ENCODE data around the gene TMEM181. TPM values are rescaled to one million over a fixed set of nuclear protein-coding genes. Genes with fewer than 3 reads are reported as not detected.

The TMEM181 gene
- polyA plus RNA-seq, 2 of the 4 experiments (the other 2 are of a cell fraction) = 11.6 to 21.1 TPM

DNA sequence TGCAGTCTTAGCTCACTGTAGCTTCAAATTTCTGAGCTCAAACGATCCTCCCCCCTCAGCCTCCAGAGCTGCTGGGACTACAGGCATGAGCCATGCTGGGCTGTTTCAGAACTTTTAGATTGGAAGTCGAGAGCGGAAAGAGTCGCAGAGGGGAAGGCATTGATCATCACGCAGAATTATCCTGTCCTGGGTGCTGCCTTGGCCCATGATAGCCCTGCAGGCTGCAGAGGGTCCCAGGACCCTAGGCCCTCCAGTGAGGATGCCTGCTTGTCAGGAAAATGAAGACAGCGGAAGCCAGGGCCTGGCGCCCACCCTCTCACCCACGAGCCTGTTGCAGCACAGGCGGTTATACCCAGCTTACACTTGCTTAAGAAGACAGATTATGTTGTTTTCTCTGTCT, 9.1 kb downstream of the TMEM181 start:
- Histone ChIP-seq H3K4me3 (no peak overlapping the region), H3K4me2 (no peak overlapping the region), H3K4me1 (no peaks in the 10 kb centered on the region), H3K27ac (no peak overlapping the region), H3K9me3 (no peaks in the 10 kb centered on the region)
- ChIA-PET CTCF (interaction anchor here (0.6 to 1.8 kb wide), 4 partner anchors 20 to 348 kb away, joined by 3 to 4 read pairs (median 3); no protein-coding TSS in a partner anchor), POLR2A (no interaction called here)
- ATAC-seq = no peak
- WGBS (ENCODE audit: missing lambda C conversion rate) = 82% methylated on average over 9 of the region's 9 CpGs
- no peak for DNase-seq (ENCODE audit: low read depth in 1 of 2, low spot score in 1 of 2)
- no peak for FAIRE-seq
- no peak for TF ChIP-seq MAFK (IDR thresholded peaks at IDR 0.05; ENCODE audit: partially characterized antibody)

DNA sequence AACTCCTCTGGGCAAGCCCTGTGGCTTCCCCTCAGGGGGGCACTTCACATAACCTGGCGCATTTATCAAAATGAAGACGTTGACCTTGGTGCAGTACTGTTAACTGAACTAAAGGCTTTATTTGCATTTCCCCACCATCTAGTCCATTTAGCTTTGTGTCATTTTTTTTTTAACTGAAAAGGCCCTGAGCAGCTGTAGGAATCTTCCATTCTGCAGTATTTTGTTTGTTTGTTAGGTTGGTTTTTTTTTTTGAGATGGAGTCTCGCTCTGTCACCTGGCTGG, 10.7 kb downstream of the TMEM181 start:
- TF ChIP-seq NFE2L2 (conservative IDR thresholded peaks at IDR 0.05; ENCODE audit: low read length) (no peak), POLR2A (IDR thresholded peaks at IDR 0.05; ENCODE audit: low read length) (no peak), HOXB5 (CRISPR knock-in tag; IDR thresholded peaks at IDR 0.05) (no peak), CBX8 (IDR thresholded peaks at IDR 0.05) (no peak), PHF8 (IDR thresholded peaks at IDR 0.05; ENCODE audit: borderline replicate concordance, low read depth) (no peak), EHMT2 (IDR thresholded peaks at IDR 0.05; ENCODE audit: low read depth) (no peak), NPAS2 (CRISPR knock-in tag; IDR thresholded peaks at IDR 0.05; ENCODE audit: borderline replicate concordance) (no peak), KDM5A (IDR thresholded peaks at IDR 0.05) (no peak), HOXB13 (CRISPR knock-in tag; IDR thresholded peaks at IDR 0.05; ENCODE audit: low read depth) (no peak), CBX2 (IDR thresholded peaks at IDR 0.05; ENCODE audit: borderline replicate concordance, low read depth) (no peak), ZNF302 (CRISPR knock-in tag; IDR thresholded peaks at IDR 0.05) (no peak), SMC3 (IDR thresholded peaks at IDR 0.05) (no peak)
- ChIA-PET CTCF (interaction anchor here (1.3 kb wide), 1 partner anchor 349 kb away, joined by 3 read pairs; no protein-coding TSS in a partner anchor), POLR2A (interaction anchor here (0.7 kb wide), 1 partner anchor 356 kb away, joined by 3 read pairs; no protein-coding TSS in a partner anchor)
- H3K9me3 ChIP-seq = no peaks in the 10 kb centered on the region
- H3K4me2 ChIP-seq = no peak overlapping the region
- DNase-seq (ENCODE audit: low read depth in 1 of 2, low spot score in 1 of 2) = no peak
- no peak overlapping the region for H3K4me3 ChIP-seq
- no peaks in the 10 kb centered on the region for H3K4me1 ChIP-seq
- 92% methylated on average over 3 of the region's 3 CpGs for WGBS (ENCODE audit: missing lambda C conversion rate)
- no peak for FAIRE-seq
- no peak overlapping the region for H3K27ac ChIP-seq
- no peak for ATAC-seq

DNA sequence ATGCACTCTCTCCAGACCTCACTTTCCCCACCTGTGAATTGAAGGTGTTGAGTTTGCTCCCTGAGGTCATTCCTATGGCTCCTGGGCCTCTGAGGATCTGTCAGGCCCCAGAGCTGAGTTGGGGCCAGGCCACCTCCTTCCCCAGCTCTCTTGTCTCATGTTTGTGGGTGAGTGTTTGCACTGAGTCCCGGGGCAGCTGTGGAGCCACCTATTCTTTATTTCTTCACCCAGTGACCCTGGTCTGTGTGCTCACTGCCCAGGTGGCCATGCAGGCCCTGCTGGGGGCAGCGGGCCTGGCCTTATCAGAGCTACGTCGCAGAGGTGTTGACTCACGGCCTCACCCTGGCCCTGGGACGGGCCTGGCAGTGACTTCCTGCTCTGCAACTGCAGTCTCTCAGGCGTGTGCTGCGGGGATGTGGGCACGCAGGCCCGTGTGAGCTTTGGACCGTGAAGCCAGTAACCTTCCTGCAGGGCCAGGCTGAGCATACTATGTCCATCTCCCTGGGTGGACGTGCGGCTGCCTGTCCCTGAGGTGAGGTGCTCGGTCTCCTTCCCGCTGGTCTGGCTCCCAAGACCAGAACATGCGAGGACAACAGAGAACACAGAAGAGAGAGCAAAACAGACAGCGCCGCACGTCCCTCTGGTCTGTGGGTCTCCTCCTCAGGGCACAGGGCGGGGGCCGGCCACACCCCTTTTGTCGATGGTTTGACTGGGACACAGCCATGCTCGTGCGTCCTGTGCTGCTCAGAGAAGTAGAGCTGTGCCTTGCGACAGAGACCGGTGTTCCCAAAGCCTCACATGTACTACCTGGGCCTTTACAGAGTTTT, 12.1 kb downstream of the TMEM181 start:
- FAIRE-seq (no peak), ATAC-seq (no peak), DNase-seq (ENCODE audit: low read depth in 1 of 2, low spot score in 1 of 2) (no peak)
- 92% methylated on average over 21 of the region's 26 CpGs for WGBS (ENCODE audit: missing lambda C conversion rate)
- no peaks in the 10 kb centered on the region for H3K9me3 ChIP-seq
- no peak overlapping the region for H3K27ac ChIP-seq
- ChIA-PET CTCF (interaction anchor here (1.2 kb wide), 1 partner anchor 20 kb away, joined by 3 read pairs; no protein-coding TSS in a partner anchor), POLR2A (no interaction called here)
- TF ChIP-seq EHMT2 (IDR thresholded peaks at IDR 0.05; ENCODE audit: low read depth) = no peak
- no peak for TF ChIP-seq KDM1A (IDR thresholded peaks at IDR 0.05; ENCODE audit: low read depth)
- TF ChIP-seq, protein P1, sequence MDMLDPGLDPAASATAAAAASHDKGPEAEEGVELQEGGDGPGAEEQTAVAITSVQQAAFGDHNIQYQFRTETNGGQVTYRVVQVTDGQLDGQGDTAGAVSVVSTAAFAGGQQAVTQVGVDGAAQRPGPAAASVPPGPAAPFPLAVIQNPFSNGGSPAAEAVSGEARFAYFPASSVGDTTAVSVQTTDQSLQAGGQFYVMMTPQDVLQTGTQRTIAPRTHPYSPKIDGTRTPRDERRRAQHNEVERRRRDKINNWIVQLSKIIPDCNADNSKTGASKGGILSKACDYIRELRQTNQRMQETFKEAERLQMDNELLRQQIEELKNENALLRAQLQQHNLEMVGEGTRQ (IDR thresholded peaks at IDR 0.05) = no peak
- TF ChIP-seq, protein P2, sequence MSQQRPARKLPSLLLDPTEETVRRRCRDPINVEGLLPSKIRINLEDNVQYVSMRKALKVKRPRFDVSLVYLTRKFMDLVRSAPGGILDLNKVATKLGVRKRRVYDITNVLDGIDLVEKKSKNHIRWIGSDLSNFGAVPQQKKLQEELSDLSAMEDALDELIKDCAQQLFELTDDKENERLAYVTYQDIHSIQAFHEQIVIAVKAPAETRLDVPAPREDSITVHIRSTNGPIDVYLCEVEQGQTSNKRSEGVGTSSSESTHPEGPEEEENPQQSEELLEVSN (IDR thresholded peaks at IDR 0.05; ENCODE audit: borderline replicate concordance, low read depth) = no peak
- no peak for TF ChIP-seq ZNF302 (CRISPR knock-in tag; IDR thresholded peaks at IDR 0.05)
- no peak for TF ChIP-seq KDM5A (IDR thresholded peaks at IDR 0.05)
- TF ChIP-seq MYC (IDR thresholded peaks at IDR 0.05; ENCODE audit: borderline replicate concordance, low read length) = no peak
- TF ChIP-seq CHD2 (IDR thresholded peaks at IDR 0.05; ENCODE audit: low read length, partially characterized antibody) = no peak
- no peak for TF ChIP-seq GATA3 (IDR thresholded peaks at IDR 0.05; ENCODE audit: borderline replicate concordance)
- TF ChIP-seq, protein P3, sequence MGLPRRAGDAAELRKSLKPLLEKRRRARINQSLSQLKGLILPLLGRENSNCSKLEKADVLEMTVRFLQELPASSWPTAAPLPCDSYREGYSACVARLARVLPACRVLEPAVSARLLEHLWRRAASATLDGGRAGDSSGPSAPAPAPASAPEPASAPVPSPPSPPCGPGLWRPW (IDR thresholded peaks at IDR 0.05) = no peak
- no peak for TF ChIP-seq CBX2 (IDR thresholded peaks at IDR 0.05; ENCODE audit: borderline replicate concordance, low read depth)
- no peak for TF ChIP-seq TP53 (CRISPR knock-in tag; IDR thresholded peaks at IDR 0.05)
- no peak overlapping the region for H3K4me2 ChIP-seq
- H3K4me1 ChIP-seq = no peaks in the 10 kb centered on the region
- H3K4me3 ChIP-seq = no peak overlapping the region
